Activated CD4-positive, alpha-beta T cell treated with anti-CD3 and anti-CD28 coated beads, Interleukin-2, amount 50 U/mL, for 4 hours (primary cell): ENCODE measurements around the gene GNB3.

Source experiments
- DNase-seq, 2 experiments: peaks; one replicate each; pipeline ENCODE4 v3.0.0-alpha.2; 2020

GNB3 gene

DNA sequence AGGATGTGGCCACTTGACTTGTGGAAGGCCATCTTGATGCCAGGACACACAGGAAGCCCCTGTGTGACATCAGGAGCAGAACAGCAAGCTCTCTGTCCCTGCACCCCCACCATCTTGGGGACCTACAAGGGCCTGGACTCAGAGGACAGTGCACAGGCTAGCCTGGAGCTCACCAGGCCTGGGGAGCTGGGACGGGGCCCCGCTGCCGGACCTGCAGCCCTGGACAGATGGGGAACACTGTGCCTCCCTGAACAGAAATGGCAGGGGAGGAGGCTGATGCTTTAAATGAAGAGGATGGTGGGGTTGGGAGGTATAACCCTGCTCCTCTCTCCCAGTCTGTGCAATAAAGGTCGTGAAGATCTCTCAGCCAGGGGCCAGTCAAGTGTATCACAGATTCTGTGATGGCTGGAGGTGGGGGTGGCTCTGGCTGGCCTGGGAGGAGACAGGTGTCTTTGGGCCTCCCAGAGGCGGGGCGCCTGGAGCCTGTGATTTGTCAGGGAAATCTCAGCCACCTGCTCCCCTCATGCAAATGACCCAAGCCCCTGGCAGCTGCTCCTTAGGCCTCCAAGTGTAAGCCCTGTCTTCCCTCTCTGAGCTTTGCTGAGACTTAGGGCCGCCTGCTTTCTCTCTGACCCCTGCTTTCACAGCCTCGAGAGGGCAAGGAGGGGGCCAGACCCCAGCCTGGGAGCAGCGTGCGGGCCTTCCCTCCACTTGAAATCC lies 1.1 kb upstream of the GNB3 start:
- no peak for DNase-seq

DNA sequence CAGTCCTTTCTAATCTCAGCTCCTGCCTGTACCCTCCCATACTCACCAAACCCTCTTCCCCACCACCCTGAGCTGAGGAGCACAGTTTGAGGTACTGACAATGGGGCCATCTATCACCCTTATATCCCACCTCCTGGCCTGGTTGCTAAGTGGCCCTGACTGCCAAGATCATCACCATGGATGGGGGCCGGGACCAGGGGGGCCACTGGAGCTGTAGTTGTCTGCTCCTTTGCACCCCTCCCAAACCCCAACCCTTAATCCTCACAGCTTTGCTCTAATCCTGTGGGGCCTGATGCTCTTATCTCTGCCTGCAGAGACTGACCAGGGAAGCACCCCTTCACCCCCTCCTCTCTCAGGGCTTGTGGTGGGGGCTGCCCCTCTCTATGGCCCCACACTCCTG lies 395 bp upstream of the GNB3 start:
- DNase-seq = no peak

DNA sequence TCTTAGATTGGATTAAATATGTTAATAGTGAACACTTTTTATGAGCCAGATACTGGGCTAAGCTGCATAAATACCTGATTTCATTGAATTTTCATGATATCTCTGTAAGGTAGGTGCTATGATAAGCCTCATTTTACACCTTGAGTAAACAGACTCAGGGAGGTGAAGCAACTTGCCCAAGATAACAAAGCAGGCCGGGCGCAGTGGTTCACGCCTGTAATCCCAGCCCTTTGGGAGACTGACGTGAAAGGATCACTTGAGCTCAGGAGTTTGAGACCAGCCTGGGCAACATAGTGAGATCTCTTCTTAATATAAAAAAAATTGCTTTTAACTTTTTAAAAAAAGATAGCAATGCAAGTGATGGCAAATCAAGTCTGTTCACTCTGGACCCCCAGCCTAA lies 1.4 kb downstream of the GNB3 start:
- no peak for DNase-seq

DNA sequence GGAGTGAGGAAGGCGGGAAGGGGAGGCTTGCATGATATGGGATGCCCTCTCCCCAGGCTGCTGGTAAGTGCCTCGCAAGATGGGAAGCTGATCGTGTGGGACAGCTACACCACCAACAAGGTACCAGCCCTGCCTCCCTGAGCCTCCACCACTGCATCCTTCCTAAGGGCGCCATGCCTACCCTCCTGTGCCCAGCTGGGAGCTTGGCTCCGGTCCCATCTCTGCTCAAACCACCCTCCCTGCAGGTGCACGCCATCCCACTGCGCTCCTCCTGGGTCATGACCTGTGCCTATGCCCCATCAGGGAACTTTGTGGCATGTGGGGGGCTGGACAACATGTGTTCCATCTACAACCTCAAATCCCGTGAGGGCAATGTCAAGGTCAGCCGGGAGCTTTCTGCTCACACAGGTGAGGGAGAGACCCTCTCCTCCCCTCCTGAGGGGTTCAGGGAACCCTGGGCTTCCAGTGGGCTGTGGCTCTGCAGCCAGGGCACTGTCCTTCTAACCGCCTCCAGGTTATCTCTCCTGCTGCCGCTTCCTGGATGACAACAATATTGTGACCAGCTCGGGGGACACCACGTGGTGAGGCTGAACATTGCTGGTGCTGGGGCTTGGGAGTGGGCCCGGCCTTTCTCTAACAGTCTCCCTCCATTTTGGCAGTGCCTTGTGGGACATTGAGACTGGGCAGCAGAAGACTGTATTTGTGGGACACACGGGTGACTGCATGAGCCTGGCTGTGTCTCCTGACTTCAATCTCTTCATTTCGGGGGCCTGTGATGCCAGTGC lies 2.6 kb downstream of the GNB3 start:
- no peak for DNase-seq

DNA sequence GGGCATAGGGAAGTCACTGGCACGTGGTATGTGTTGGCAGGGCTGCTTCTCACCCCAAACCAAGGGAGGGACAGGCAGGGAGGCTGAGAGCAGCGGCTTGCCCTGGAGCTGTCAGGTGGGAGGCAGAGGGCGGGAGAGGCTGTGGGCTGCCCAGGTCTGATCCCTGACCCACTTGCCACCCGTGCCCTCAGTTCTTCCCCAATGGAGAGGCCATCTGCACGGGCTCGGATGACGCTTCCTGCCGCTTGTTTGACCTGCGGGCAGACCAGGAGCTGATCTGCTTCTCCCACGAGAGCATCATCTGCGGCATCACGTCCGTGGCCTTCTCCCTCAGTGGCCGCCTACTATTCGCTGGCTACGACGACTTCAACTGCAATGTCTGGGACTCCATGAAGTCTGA lies 4.7 kb downstream of the GNB3 start:
- no peak for DNase-seq

DNA sequence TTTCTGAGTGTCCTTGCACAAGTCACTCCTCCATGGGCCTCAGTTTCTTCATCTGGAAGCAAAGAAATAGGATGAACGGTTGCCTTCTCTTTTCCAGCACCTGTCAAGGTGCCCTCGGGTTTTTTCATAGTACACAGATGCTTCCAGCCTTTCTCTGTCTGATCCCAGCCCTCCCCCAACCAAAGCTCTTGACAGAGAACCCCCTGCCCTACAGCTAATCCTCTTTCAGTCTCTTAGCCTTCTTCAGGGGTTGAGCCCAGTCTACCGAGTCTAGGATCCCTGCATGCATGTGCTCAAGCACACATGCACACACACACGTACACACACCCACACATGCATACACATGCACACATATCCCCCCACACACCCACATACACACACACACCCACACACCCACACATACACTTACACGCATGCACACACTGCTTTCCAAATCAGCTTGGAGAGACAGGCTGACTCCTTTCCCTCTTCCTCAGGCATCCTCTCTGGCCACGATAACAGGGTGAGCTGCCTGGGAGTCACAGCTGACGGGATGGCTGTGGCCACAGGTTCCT lies 5.7 kb downstream of the GNB3 start:
- DNase-seq = no peak

DNA sequence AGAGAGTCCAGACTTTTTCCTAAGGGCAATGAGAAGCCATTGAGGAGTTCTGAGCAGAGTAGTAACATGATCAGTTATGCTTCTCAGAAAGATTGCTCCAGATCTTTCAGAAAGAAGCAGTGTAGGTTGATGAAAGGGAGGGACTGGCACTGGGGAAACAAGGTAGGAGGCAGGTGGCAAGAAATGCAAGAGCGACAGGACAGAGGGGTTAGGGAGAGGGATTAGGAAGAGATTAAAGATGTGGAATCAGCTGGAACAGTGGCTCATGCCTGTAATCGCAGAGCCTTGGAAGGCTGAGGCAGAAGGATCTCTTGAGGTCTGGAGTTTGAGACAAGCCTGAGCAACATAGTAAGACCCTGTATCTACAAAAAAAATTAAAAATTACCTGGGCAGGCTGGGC lies 7.0 kb downstream of the GNB3 start:
- DNase-seq = no peak

DNA sequence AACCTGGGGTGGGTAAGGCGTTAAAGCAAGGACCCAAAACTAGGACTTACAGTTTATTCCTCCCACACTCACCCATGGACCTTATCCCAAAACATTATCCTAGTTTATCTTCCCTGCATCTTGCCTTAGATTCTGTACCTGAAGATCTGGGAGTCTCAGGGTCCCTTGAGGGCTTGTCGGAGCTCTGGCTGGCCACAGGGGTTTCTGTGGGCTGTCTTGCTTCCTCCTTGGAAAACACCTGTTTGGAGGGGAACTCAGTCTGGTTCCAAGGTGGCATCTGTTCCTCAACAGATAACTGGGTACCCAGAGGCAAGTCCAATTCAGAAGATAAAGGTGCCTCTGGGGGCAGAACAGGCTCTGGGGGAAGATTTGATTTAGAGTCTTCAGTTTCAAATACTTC lies 8.7 kb downstream of the GNB3 start:
- DNase-seq = no peak

DNA sequence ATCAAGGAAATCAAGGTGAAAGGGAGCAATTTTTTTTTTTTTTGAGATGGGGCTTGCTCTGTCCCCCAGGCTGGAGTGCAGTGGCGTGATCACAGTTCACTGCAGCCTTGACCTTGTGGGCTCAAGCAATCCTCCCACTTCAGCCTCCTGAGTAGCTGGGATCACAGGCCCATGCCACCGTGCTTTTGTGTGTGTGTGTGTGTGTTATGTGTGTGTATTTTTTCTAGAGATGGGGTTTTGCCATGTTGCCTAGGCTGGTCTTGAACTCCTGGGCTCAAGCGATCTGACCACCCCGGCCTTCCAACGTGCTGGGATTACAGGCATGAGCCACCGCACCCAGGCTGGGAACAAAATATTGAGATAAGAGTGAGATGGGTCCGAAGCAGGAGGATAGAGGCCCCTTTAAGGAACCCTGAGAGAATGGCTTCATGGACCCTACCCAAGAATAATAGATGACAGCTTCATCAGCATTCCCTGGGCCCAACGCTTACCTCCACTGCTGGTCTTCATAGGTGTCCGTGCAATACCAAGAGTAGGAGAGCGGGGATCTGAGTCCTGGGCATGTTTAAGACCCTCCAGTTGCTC lies 9.3 kb downstream of the GNB3 start:
- DNase-seq = no peak

DNA sequence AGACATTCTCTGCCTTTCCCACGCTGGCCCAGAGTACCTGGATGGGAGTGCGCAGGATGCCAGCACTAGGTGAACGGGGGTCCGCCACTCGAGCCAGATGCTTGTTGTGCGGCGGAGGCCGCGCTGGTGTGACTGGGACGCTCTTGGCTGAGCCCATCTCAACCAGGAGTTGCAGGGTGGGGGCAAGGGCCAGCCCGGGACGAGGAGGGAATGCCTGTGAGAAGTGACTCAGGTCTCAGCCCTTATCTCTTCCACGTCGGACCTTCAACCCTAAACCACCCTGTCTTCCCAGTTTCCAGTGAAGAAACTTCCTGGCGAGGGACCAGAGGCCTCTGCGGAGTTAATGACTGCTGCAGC lies 10.0 kb downstream of the GNB3 start:
- DNase-seq = no peak

DNA sequence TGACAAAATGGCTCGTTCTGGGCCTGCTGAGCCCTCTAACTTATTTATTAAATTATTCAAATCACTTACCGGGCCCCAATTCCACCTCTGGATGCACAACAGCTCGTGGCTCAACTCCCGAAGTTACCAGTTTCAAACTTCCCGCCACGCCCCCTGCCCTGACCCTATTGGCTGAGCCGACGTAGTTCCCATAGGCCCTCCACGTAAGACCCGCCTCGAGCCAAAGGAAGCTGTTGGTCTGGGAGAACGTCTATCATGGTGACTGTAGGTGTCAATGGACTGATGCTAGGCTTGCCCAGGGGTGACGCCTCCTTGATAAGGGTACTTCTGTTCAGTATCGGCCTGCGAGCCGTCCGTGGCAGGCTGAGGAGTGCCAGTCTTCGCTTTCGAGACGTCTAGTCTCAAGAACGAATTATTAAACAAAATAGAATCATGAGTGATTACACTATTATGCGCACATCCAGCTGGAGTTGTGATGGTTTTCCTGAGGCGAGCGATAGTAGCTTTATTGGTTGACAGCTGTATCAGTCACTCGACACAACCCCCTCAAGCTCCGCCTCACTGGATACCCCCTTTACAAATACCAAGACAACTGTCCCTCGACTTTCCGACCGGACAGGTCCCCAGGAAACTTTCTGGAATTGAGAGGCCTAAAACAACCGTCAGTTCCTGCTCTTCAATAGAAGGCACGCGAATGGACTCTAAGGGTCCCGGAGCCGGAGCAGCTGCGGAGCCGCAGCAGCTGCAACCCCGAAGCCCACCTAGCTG lies 10.6 kb downstream of the GNB3 start, which contains the start of gene CDCA3:
TSS of gene CDCA3 (minus strand) at position 134 of the 768 bp plus-strand sequence. CDS start 334 bp downstream, outside the sequence.
- DNase-seq = peak; percentile 88 to 90

DNA sequence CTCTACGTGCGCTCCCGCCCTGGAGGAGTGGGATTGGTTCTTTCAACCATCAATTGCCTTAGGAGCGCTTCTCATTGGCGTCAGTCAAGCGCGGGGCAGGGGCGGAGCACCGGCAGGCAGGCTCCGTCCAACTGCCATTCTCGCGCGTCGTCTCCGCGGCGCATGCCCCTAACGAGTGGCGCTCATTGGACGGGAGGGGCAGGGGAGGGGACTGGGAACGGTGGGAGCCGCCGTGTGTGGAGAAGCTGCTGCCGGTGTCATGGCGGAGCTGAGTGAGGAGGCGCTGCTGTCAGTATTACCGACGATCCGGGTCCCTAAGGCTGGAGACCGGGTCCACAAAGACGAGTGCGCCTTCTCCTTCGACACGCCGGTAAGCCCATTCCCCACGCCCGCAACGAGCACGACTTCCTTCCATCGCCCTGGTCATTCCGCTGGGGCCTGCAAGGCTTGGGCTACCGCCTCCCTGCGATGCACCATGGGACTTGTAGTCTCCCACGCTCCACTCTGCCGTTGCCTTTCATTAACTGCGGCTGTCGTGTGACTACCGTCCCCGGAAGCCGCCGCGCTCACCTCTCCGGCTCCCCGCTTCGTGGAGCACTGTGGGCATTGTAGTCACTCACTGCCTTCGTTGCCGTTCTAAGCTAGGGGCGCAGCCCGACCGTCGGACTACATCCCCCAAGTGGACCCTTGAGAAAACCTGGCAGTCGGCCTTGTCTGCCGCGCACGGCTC lies 11.4 kb downstream of the GNB3 start, which contains the start of gene USP5:
TSS of gene USP5 (plus strand) at position 230 of the 730 bp plus-strand sequence. CDS start at position 260, 30 bp downstream.
- peak; percentile 96 to 97 for DNase-seq

DNA sequence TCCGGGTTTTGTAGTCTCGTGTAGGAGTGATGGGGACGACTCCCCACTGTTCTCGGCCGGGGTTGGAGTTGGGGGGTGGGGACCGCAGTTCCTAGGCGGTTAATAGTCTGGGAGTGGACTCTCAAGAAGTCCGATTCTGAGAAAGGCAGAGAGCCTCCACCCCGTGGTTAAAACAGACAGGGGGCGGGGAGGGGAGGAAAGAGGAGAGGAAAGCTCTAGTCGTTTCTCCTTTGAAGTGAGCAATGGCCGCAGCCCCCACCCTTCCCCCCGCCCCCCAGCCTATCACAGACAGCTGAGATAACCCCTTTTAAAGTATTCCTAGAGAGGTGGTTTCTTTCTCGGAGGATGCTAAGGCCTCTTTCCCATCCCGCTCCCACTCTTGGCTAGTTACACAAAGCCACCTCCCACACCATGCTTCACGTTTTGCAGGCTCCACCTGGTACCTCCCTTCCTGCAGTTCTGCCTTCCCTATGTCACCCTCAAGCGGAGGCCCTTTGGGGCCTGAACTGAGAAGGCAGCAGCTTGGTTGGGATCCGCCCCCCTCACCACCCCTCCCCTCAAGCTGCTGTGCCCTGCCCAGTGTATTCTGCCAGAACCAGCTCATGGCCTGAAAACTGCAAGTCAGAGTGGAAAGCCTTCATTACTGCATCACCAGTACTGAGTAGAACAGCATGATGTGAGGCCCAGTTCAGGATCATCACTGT lies 12.1 kb downstream of the GNB3 start:
- DNase-seq = peak; percentile 44 to 56

DNA sequence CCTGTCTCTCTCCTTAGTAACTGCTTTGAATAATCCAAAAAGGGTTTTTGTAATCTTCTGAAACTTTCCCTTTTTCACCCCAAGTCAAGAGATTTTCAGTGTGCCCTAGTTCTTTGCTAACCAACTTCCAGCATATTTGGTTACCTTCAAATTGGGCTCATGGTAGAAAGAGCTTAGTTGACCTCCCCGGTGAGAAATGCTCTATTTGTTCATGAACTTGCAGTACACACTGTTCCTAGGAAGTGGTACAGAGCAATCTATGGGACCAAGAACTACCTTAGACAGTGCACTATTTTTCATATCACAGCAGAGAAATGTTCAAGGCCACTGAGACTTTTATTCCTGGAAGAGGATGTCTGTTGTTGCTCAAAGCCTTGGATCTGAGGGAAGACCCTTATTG lies 12.9 kb downstream of the GNB3 start:
- DNase-seq = no peak

DNA sequence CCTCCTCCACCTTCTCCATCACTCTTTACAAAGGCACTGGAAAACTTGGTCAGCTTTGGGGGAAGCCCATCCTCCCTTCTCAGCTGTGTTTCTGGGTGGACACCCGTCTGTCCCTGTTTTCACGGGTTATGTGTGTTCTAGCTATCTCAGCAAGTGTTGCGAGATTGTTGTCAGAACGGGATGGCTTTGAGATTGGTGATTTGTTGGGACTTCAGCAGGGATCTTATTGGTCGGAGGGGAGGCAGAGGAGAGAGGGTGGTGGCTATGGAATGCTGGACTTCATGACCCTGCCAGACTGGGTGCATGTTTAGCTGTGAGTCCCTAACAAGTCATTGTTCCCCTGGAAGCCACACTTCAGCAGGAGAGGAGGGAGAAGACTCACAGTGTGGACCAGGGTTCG lies 13.3 kb downstream of the GNB3 start:
- DNase-seq = no peak

DNA sequence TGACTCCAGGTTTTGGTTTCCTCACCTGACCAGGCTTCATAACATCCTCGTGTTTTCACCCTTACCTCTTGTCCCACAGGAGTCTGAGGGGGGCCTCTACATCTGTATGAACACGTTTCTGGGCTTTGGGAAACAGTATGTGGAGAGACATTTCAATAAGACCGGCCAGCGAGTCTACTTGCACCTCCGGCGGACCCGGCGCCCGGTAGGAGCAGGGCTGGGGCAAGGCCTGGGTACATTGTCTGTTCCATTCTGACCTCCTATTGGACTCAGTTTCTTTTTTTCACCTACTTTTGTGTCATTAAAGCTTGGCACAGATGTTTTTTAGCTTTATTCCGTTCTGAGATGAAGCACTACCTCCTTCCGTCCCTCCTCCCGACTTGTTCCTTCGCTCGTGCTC lies 14.6 kb downstream of the GNB3 start:
- no peak for DNase-seq

DNA sequence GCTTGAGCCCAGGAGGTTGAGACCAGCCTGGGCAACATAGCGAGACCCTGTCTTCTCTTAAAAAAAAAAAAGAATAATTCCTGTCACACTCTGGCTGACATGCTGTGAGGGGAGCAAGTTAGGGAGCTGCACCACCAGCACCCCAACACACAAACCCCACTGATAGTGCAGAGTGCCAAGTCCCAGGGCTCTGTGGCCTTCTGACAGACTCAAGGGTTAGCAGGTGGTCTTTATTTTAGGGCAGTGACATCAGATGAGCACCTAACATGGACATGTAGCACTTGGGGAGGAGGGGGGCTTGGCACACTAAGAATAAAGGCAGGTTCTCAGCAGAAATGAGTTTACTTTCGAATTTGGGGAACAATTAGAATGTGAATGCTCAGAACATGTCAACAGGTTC lies 18.1 kb downstream of the GNB3 start:
- DNase-seq = no peak

DNA sequence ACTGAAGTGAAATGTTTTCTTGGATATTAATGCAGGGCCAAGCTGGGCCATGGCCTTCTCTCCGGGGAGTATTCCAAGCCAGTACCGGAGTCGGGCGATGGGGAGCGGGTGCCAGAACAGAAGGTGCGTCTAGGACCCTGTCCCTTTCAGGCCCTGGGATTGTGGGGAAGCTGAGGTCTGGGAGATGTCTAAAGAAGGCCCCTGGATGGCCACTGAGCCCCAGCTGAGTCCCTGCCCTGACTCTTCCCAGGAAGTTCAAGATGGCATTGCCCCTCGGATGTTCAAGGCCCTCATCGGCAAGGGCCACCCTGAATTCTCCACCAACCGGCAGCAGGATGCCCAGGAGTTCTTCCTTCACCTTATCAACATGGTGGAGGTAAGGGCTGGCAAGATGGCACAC lies 19.4 kb downstream of the GNB3 start:
- no peak for DNase-seq

DNA sequence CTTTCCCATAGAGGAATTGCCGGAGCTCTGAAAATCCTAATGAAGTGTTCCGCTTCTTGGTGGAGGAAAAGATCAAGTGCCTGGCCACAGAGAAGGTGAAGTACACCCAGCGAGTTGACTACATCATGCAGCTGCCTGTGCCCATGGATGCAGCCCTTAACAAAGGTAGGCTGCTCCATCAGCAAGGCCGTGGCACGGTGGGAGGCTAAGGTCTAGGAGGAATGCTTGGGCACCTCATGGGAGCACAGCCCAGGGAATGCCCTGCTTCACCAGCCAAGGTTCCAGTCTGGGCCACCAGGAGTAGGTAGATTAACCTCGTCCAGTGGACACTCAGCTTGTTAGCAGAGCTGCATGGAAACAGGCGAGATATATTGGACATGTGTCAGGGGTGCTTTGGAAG lies 20.2 kb downstream of the GNB3 start:
- no peak for DNase-seq

DNA sequence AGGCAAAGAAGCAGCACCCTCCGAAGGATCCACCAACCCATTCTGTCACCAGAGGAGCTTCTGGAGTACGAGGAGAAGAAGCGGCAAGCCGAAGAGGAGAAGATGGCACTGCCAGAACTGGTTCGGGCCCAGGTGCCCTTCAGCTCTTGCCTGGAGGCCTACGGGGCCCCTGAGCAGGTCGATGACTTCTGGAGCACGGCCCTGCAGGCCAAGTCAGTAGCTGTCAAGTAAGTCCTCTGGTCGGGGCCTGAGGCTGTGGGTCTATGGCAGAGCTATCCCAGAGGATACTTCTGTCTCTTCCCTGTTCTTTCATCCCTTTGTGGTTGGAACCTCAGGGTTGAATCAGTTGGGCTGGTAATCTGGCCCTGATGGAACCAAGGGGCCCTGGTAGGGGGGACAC lies 20.7 kb downstream of the GNB3 start:
- no peak for DNase-seq

DNA sequence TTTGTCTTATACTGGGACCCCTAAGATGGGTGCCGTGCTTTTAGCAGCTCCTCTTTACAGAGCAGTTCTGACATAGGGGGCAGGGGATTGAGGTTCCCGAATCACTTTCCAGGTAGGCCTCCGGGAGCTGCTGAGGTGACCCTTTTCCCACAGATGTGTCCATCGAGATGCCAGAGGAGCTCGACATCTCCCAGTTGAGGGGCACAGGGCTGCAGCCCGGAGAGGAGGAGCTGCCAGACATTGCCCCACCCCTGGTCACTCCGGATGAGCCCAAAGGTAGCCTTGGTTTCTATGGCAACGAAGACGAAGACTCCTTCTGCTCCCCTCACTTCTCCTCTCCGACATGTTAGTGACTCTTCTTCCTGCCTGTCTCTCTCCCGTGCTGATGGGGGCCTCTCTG lies 22.3 kb downstream of the GNB3 start:
- DNase-seq = no peak
